Astrocyte (in vitro differentiated cells and primary cell): ENCODE measurements around the gene SMC1B.

Source experiments
- CTCF ChIP-seq: IDR thresholded peaks from 2 replicates; pipeline ENCODE4 v1.5.1; 2011; ENCODE audit warnings: low read depth, mild to moderate bottlenecking, inconsistent platforms, low read length, moderate library complexity; ENCODE audit not compliant: insufficient read depth
- EZH2 ChIP-seq: IDR thresholded peaks from 2 replicates; pipeline ENCODE4 v1.6.1; 2012; ENCODE audit warnings: mild to moderate bottlenecking, low read length, inconsistent platforms; ENCODE audit not compliant: insufficient read depth

- TF ChIP-seq CTCF = no peak
- no peak for TF ChIP-seq EZH2
These were observed 409 bp downstream of the SMC1B start for GRCh38 chr22:45413013-45413367.
